Measurements from ENCODE around the gene BLOC1S4.
"Not testable (repeated sequence)": the region's sequence is repeated elsewhere in the genome, so short reads cannot be mapped to it uniquely, and the experiment has no call there.

BLOC1S4 gene, protein sequence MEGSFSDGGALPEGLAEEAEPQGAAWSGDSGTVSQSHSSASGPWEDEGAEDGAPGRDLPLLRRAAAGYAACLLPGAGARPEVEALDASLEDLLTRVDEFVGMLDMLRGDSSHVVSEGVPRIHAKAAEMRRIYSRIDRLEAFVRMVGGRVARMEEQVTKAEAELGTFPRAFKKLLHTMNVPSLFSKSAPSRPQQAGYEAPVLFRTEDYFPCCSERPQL

DNA sequence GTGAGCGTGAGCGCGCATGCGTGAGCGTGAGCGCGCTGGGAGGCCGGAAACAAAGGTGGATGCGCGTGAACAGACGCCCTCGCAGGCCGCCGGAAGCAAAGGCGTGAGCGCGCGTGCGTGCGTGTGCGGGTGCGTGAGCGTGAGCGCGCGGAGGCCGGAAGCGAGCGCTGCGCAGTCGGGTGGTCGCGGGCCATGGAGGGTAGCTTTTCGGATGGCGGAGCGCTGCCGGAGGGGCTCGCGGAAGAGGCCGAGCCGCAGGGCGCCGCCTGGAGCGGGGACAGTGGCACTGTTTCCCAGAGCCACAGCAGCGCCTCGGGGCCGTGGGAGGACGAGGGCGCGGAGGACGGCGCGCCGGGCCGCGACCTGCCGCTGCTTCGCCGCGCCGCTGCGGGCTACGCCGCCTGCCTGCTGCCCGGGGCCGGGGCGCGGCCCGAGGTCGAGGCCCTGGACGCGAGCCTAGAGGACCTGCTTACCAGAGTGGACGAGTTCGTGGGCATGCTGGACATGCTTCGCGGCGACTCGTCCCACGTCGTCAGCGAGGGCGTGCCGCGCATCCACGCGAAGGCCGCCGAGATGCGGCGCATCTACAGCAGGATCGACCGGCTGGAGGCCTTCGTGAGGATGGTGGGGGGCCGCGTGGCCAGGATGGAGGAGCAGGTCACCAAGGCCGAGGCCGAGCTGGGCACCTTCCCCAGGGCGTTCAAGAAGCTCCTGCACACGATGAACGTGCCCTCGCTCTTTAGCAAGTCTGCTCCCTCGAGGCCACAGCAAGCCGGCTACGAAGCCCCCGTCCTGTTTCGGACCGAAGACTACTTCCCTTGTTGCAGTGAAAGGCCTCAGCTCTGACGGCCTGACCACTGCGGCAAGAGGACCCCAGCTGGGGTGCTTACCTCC lies at the start of gene BLOC1S4:
TSS of gene BLOC1S4 (plus strand) at position 157 of the 894 bp plus-strand sequence. CDS start at position 193, 36 bp downstream.
- peak; percentile 92 to 95 for DNase-seq

DNA sequence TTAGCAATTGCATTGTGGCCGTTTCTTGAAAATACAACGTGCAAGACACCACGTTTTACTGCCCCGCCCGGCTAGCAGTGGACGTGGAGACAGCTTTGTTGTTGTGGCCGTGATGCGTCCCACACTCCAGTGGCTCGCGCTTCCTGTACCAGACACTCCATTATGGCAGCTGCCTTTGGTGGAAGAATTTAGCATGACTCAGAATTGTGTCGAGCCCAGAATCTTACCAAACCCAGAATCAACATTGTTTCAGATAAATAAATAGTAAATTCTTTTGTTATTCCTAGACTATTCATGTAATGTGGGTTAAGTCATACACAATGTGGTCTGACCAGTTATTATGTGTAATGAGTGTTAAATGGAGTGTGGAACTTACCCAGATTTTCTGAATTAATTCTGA lies 47.6 kb upstream of the BLOC1S4 start:
- DNase-seq, result no peak

GRCh38 chr4:6671648-6672047 lies 44.3 kb upstream of the BLOC1S4 start:
- DNase-seq, result no peak

GRCh38 chr4:6672131-6672530 lies 43.8 kb upstream of the BLOC1S4 start:
- DNase-seq, result no peak

- not testable (repeated sequence) for DNase-seq
Observed at GRCh38 chr4:6672541-6673190, 43.3 kb upstream of the BLOC1S4 start.

DNA sequence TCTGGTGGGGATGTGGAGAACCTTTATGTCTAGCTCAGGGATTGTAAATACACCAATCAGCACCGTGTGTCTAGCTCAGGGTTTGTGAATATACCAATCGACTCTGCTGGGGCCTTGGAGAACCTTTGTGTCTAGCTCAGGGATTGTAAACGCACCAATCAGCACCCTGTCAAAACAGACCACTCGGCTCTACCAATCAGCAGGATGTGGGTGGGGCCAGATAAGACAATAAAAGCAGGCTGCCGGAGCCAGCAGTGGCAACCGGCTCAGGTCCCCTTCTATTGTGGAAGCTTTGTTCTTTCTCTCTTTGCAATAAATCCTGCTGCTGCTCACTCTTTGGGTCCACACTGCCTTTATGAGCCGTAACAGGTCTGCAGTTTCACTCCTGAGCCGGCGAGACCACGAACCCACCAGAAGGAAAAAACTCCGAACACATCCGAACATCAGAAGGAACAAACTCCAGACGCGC lies 42.7 kb upstream of the BLOC1S4 start:
- DNase-seq, result peak in 1 of 2 experiments; percentile 32

DNA sequence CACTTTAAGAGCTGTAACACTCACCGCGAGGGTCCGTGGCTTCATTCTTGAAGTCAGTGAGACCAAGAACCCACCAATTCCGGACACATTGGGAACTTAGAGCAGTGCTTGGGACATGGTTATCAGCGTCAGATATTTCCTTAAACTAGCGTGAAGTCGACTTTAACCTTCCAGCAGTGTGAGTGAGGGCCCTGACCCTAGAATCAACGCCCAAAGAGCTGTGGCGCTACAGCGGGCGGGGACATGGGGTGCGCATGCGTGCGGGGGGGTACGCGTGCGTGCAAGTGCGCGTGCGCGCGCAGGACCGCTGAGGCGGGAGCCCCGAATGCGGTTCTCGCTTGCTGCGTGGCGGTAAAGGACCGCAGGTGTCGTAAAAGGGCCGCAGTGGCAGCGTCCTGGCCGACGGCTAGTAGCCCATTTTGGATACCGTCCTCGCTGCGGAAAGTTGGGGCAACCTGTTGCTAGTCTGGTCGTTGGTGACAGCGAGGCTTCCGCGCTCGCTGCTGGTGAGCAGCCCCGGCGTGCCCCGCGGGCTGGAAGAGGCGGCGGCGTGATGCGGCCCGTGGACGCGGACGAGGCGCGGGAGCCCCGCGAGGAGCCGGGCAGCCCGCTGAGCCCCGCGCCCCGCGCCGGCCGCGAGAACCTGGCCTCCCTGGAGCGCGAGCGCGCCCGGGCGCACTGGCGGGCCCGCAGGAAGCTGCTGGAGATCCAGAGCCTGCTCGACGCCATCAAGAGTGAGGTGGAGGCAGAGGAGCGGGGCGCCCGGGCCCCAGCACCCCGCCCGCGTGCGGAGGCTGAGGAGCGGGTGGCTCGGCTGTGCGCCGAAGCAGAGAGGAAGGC lies 42.1 kb upstream of the BLOC1S4 start:
- peak; percentile 94 to 96 for DNase-seq

GRCh38 chr4:6674500-6675149 lies 41.3 kb upstream of the BLOC1S4 start:
- peak; percentile 62 to 75 for DNase-seq

DNA sequence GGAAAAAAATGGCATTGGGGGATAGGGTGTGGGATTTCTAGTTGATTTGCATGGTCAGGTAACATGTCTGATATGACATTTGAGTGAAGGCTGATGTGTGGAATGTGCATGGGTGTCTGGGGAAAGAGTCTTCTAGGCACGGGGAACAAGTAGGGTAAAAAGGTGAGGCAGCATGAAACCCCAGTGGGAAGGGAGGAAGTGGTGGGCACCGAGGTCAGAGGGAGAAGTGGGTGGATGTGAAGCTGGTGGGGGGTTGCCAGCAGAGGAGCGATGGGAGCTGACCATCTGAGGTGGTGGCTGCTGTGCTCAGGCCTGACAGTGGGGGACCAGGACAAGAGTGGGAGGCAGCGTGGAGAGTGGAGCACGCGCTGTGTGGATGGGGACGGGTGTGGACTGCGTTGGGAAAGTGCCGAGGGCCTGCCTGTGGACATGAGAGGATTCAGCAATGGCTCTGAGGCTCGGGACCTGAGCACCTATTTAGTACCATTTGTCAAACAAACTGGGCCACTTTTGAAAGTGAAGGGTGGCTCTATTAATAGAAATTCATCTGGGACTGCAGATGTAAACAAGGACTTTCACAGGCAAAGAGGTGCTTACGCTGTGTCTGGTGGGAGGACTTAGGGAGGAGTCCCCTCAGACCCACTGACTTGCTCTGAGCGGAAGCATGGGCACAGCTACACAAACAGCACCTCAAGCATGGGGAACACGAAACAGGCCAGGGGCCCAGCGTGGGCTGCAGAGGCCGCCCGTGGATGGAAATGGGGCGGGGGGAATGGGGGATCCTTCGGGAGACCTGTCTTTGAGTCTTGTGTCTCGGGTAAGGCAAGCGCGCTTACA lies 39.0 kb upstream of the BLOC1S4 start:
- no peak for DNase-seq

DNA sequence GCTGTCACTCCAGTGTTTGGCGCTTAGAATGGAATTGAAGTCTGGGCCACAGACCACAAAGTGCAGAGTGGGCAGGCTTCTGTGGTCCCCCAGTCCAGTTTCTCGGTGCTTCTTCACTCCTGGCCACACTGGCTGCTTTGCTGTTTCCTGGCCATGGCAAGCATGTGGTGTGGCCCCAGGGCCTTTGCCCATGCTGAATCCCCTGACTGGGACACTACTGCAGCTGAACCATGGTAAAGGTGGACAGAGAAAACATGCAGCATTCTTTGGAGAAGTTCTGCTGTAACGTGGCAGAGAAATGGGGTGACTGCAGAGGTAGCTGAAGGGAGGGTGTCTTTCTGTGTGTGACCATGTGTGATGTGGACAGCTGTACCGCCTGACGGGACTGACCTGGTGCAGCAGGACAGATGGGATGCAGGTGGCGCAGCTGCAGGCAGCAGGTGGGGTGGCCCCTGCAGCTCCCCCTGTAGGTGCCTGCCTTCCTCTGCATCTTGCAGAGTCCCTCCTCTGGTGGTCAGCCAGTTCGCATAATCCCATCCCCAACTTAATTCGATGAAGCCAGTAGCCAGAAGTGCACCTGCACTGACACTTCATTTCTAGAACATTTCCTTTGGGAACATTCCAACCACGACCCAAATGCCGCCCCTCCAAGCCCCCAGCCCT lies 35.5 kb upstream of the BLOC1S4 start:
- DNase-seq, result no peak

- no peak for DNase-seq
Observed at GRCh38 chr4:6681191-6681590, 34.8 kb upstream of the BLOC1S4 start.

GRCh38 chr4:6682862-6683590 lies 32.9 kb upstream of the BLOC1S4 start:
- no peak for DNase-seq

- no peak for DNase-seq
Observed at GRCh38 chr4:6684656-6685055, 31.3 kb upstream of the BLOC1S4 start.

- DNase-seq, result no peak
Observed at GRCh38 chr4:6686104-6686787, 29.7 kb upstream of the BLOC1S4 start.

DNA sequence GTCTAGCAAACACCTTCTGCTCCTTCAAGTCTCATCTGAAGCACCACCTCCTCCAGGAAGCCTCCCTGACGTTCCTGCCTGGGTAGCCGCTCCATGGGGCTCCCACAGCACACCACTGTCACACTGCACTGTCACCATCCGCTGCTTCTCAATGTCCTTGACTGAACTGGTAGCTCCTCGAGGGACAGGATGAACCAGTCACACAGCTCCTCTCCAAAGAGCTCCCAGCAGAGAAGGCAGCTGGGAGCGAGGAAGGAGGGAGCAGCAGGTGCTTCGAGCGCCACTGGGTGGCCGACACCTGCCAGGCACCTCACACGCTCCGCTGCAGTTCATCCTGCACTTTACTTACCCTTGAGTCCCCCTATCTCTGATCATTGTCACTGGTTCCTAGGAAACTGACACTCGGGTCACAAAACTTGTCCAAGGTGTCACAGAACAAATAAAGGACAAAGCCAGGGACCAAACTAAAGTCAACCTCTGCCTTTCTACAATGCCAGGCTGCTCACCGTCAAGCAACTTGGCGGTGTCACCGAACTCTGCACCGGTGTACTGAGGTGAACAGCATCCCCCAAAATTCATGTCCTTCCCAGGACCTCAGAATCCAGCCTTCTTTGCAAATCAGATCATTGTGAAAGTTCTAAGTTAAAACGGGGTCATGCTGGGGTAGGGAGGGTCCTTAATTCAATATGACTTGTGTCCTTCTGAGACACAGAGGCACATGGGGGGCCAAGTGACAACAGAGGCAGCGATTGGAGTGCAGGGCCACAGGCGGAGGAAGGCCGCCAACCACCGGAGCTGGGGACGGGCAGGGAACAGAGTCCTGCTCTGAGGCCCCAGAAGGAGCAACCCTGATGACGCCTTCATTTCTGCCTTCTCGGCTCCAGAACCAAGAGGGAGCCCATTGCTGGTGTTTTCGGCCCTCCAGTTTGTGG lies 27.8 kb upstream of the BLOC1S4 start:
- no peak for DNase-seq

DNA sequence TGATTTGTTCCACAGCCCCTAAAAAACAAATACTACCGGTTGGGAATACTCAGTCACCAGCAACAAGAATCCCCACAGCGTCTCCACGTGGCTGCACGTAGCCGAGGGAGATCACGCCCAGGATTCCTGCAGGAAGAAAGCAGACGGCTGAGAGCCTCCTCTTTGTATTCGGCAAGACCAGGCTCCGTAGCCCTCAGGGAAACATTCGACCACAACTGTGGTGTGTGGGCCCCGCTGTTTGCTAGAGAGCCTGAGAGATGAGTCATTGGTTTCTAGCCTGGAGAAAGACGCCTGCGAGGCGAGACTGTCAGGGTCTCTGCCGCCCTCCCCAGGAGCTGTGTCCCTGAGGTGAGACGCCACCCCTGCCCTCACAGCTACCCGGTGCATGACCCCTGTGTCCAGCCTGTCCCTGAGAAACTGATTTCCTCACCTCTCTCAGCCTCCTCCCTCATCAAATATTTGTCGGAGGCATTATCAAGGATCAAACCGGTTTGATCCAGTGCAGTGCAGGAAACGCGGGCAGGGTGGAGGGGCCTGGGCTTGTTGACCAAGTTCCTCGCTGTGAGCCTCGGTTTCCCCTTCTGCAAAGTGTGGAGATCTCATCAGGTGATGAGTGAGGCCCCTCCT lies 27.0 kb upstream of the BLOC1S4 start:
- no peak for DNase-seq

GRCh38 chr4:6689506-6689960 lies 26.4 kb upstream of the BLOC1S4 start:
- no peak for DNase-seq

Measured in NCI-H2081 (cell line).